HUES64 (cell line): Measurements from ENCODE around the gene MNX1.

Source experiments
- H3K27ac ChIP-seq: 2 replicates; pipeline ENCODE4 v1.7.0; 2013; ENCODE audit warnings: low read depth, low read length, inconsistent platforms
- H3K27me3 ChIP-seq: 2 replicates; pipeline ENCODE4 v1.6.1; 2013; ENCODE audit warnings: mild to moderate bottlenecking, low read length; ENCODE audit not compliant: insufficient read depth
- H3K36me3 ChIP-seq: 2 replicates; pipeline ENCODE4 v1.6.1; 2013; ENCODE audit warnings: mild to moderate bottlenecking, low read length; ENCODE audit not compliant: insufficient read depth
- H3K4me1 ChIP-seq: 2 replicates; pipeline ENCODE4 v1.6.1; 2013; ENCODE audit warnings: mild to moderate bottlenecking, low read length, moderate library complexity; ENCODE audit not compliant: insufficient read depth
- H3K4me3 ChIP-seq: 2 replicates; pipeline ENCODE4 v1.5.1; 2013; ENCODE audit warnings: mild to moderate bottlenecking, low read length, moderate library complexity
- H3K9ac ChIP-seq: 2 replicates; pipeline ENCODE4 v1.6.1; 2013; ENCODE audit warnings: mild to moderate bottlenecking, low read depth, low read length
- H3K9me3 ChIP-seq: 2 replicates; pipeline ENCODE4 v1.6.1; 2013; ENCODE audit warnings: low read depth, low read length; ENCODE audit not compliant: insufficient read depth
- WGBS: fragments of 150-250, 120-280 bp; methylation state at CpG from one replicate; pipeline ENCODE4 v1.1.7; 2013; ENCODE audit warnings: missing lambda C conversion rate; 5-methylcytosine and 5-hydroxymethylcytosine counted together

The MNX1 gene

DNA sequence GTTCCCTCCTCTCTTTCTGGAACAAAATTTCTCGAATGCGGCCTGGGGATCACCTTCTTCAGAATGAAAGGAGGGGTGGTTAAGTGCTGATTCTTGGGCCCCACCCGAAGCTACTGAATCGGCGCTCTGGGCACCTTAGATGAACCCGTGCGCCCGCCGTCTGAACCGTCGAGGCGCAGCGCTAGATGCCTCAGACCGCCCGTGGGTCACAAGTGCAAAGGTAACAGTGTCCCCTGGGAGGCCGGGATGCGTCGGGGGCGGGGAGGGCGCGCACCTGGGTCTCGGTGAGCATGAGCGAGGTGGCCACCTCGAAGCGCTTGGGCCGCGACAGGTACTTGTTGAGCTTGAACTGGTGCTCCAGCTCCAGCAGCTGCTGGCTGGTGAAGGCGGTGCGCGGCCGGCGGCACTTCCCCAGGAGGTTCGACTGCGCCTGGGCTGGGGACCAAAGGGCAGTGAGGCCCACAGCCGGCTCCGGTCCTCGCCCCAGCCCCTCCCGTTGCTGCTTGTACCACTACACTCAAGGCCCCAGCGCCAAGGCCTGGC is 4.2 kb downstream of the MNX1 start:
- Histone ChIP-seq H3K9me3 (peaks cover 3% of the 10 kb centered on the region; the same call in 1 of the 2 replicates), H3K9ac (no peak overlapping the region), H3K4me3 (no peak overlapping the region), H3K4me1 (peaks cover 16% of the 10 kb centered on the region), H3K36me3 (no peaks in the 10 kb centered on the region), H3K27me3 (peaks cover 98% of the 10 kb centered on the region), H3K27ac (no peak overlapping the region)
- 3% methylated on average over 39 of the region's 39 CpGs for WGBS

DNA sequence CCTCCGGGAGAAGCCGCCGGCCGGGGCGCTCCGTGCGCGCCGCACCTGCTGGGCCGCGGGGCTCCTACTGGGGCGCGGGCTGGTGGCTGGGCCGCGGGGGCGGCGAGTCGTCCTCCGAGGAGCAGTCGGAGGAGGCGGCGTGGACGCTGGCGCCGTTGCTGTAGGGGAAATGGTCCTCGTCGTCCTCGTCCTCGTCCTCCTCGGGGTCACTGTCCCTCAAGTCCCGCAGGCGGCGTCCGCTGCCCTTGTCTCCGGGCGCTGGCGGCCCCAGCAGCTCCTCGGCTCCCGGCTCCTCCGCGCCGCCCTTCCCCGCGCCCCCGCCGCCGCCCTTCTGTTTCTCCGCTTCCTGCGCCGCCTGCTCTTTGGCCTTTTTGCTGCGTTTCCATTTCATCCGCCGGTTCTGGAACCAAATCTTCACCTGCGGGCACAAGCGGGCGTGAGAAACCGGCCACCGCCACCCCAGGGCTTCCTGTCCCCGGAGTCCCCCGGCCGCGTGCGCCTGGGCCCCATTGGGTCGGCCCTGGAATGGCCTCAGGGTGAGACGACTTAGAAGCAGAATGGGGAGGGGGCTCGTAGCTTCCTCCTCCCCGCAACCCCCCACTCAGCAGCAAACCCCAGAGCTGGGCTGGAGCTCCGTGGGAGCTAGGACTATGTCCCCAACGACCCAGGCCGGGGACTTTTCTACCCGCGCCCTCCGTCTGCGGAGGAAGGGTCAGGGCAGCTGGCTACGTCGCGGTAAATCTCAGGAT is 4.8 kb downstream of the MNX1 start:
- H3K27me3 ChIP-seq = peaks cover 98% of the 10 kb centered on the region
- H3K9me3 ChIP-seq = peaks cover 3% of the 10 kb centered on the region; the same call in 1 of the 2 replicates
- WGBS = 1% methylated on average over 77 of the region's 77 CpGs
- no peak overlapping the region for H3K9ac ChIP-seq
- H3K4me3 ChIP-seq = no peak overlapping the region
- H3K27ac ChIP-seq = no peak overlapping the region
- H3K36me3 ChIP-seq = no peaks in the 10 kb centered on the region
- peaks cover 22% of the 10 kb centered on the region for H3K4me1 ChIP-seq

DNA sequence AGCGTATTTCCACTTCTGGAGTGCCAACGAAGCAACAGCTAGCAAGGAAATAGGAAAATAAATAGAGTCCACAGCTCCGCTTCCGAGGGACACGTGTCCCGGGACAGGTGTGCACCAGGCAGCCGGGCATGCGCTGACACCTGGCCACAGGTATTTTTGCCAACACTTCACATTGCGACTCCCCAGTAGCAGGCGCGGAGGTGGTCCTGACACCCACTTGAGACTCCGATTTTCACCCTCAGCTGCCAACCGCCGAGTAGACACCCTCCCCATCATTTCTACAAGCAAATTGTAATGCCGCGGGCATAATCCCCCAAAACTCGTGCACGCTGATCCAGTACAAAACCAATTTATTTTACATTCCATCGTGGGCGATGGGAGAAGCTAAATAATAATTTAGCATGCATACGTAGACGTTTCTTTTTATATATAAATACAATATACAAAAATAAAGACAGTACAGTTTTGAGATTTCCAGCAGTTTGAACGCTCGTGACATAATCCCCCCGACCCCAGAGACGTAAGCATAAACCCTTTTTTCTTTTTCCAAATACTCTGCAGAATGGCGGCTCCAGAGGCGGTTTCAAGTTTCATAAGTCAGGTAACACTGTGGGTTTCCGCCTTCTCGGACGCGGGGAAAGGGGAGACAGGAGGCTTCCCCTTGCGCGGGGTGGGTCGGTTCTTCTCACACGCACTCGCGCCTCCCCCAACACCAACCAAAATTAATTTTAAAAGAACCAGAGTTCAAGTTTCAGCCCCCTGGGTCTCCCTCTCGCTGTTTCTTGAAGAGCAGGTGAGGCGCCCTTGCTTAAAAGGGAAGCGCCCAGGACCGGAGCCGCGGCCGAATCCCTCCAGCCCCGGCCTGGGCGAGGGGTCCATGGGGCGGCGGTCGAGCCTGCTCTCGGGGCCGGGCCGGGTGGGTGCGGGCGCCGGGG is 5.7 kb downstream of the MNX1 start:
- H3K4me3 ChIP-seq = peak overlapping the region; percentile 7; the same call in 1 of the 2 replicates
- no peaks in the 10 kb centered on the region for H3K36me3 ChIP-seq
- peaks cover 98% of the 10 kb centered on the region for H3K27me3 ChIP-seq
- H3K27ac ChIP-seq = no peak overlapping the region
- peaks cover 22% of the 10 kb centered on the region for H3K4me1 ChIP-seq
- 5% methylated on average over 51 of the region's 56 CpGs for WGBS
- no peak overlapping the region for H3K9ac ChIP-seq
- peaks cover 3% of the 10 kb centered on the region; the same call in 1 of the 2 replicates for H3K9me3 ChIP-seq

DNA sequence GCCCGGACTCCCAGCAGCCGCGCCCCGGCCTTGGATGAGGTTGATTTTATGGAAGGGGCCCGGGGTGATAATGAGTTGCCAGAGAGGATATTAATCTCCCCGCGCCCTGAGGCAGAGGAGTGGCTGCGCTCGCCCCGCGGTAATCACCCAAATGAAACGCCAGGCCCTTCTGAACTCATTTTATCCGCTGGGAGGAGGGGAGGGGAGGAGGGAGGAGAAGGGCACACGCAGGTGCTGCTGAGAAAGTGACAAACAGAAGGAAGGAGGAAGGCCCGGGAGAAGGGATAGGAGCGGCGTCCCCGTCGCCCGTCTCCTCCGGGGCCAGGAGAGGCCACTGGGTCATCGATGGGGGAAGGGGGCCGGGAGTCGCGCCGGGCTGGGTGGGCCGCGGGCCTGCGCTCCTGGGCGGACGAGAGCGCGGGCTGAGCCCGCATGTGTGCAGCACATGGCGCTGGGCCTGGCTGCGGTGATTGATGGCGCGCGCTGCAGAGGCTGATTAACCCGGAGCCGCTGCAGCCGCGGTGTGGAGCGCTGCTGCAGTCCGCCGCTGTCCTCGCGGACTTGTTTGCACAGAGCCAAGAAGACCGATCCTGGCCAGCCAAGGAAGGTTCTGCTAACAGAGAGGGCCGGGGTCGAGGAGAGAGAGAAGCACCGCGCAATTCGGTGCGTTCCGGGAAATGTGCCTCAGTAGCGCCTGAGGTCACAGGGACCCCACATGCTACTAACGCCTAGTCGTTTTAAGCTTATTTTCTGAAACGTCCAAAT is 6.5 kb downstream of the MNX1 start:
- H3K4me3 ChIP-seq = peak overlapping the region; percentile 7; the same call in 1 of the 2 replicates
- under 1% methylated on average over 60 of the region's 60 CpGs for WGBS
- H3K9me3 ChIP-seq = peaks cover under 1% of the 10 kb centered on the region; the same call in 1 of the 2 replicates
- peaks cover 22% of the 10 kb centered on the region for H3K4me1 ChIP-seq
- H3K36me3 ChIP-seq = no peaks in the 10 kb centered on the region
- no peak overlapping the region for H3K27ac ChIP-seq
- peaks cover 99% of the 10 kb centered on the region for H3K27me3 ChIP-seq
- no peak overlapping the region for H3K9ac ChIP-seq

DNA sequence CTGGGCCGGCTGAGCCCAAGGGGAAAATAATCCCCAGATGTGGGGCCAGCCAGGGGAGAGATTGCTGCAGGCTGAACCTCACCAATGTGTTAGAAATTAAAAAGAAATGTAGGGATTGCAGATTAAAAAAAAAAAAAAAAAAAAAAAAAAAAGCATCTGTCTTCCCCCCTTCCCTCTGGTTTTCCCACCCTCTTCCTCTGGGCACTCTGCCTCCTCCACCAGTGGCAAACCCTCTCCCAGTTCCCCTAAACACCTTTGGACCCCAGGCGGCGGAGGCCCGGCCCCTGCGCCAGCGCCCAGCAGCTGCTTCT is 7.1 kb downstream of the MNX1 start:
- Histone ChIP-seq H3K9me3 (no peaks in the 10 kb centered on the region), H3K9ac (no peak overlapping the region), H3K27me3 (peaks cover 99% of the 10 kb centered on the region), H3K4me1 (peaks cover 22% of the 10 kb centered on the region), H3K27ac (no peak overlapping the region), H3K36me3 (no peaks in the 10 kb centered on the region), H3K4me3 (no peak overlapping the region)
- WGBS = 0% methylated on average over 6 of the region's 6 CpGs

DNA sequence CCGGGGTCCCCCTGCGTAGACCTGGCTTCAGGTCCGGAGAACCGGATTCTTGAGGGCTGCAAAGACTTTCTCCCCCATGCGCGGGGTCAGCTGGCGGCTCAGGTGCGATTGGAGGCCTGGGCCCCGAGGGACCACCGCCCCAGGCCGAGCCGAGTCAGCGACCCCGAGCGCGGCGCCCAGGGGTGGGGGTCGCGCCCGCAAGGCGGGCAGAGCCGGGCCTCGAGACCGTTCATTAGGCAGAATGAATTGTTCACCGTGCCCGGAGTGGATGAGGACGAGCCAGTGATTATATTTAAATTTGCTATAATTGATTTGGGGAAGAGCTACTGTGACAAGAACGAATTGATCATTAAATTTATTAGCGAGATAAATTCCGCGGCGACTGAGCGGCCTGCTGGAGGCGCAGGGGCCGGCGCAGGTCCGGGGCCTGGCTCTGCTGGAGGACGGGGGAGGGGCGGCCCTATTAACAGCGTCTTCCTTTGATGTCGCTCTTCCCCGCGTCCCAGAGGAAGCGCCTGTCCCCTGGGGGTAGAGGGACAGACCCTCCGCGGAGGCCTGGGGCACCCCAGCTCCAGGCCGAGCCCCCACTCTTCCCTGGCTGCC is 7.5 kb downstream of the MNX1 start:
- WGBS = 1% methylated on average over 47 of the region's 47 CpGs
- Histone ChIP-seq H3K27me3 (peaks cover 99% of the 10 kb centered on the region), H3K27ac (no peak overlapping the region), H3K4me1 (peaks cover 22% of the 10 kb centered on the region), H3K4me3 (no peak overlapping the region), H3K9ac (no peak overlapping the region), H3K36me3 (no peaks in the 10 kb centered on the region), H3K9me3 (no peaks in the 10 kb centered on the region)

DNA sequence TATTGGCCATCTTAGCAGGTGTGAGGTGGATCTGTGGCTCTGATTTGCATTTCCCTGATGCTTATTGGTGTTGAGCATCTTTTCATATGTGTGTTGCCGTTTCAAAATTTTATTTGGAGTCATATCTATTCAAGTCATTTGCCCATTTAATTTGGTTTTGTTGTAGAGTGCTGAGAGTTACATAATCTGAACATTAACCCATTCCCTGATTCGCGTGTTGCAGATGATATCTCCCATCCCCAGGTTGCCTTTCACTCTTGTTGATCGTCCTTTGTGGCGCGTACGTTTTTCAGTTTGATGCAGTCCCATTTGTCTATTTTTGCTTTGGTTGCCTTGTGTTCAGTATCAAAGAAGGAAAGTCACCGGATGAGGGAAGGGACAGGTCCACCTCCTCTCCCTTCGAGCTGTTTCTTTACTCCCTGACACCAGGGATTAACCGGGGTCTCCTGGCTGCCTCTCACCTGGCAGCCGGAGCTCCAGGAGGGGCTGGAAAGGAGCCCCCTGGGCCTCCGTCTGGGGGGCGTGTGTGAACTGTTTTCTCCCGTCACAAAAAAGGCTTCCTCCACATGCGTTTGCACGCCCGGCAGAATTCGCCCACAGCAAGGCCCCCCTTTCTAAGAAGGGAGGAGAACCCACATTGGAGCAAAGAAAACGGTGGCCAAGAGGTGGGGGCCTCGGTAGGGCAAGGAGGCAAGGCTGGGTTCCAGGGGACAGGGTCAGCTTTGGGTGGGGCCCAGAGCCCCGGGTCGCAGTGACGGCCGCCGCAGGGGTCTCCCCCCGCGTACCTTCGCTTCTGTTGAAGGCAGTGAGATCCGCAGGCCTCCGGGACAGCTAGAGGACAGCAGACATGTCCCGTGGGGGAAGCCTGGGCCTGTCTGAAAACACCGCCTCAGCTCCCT is 8.3 kb downstream of the MNX1 start:
- peaks cover 99% of the 10 kb centered on the region for H3K27me3 ChIP-seq
- 6% methylated on average over 32 of the region's 32 CpGs for WGBS
- H3K36me3 ChIP-seq = no peaks in the 10 kb centered on the region
- no peak overlapping the region for H3K9ac ChIP-seq
- no peak overlapping the region for H3K27ac ChIP-seq
- no peaks in the 10 kb centered on the region for H3K9me3 ChIP-seq
- peaks cover 22% of the 10 kb centered on the region for H3K4me1 ChIP-seq
- no peak overlapping the region for H3K4me3 ChIP-seq

DNA sequence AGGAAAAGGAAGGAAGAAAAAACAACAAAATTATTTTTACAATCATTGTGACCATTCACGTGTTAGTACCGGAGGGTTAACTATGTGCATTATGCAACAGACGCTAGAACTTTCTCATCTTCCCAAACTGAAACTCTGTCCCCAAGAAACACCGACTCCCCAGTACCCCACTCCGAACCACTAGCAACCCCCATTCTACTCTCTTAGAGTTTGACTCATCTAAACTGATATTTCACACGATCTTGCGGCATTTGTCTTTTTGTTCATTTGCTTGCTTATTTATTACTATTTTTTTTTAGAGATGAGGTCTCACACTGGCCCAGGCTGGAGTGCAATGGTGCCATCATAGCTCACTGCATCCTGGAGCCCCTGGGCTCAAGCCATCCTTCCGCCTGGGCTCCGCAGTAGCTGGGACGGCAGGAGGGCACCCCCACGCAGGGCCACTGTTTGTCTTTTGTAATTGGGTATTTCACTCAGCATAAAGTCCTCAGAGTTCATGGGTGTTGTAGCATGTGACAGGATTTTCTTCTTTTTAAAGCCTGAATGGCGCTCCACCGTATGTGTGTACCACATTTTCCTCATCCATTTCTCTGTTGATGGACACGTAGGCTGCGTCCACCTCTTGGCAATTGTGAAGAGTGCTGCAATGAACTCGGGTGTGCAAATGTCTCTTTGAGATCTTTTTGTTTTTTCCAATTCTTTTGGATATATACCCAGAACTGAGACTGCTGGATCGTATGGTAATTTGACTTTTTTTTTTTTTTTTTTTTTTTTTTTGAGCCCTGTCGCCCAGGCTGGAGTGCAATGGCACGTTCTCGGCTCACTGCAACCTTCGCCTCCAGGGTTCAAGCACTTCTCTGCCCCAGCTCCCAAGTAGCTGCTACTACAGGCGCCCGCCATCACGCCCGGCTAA is 9.5 kb downstream of the MNX1 start:
- H3K27ac ChIP-seq = no peak overlapping the region
- peaks cover 22% of the 10 kb centered on the region for H3K4me1 ChIP-seq
- H3K27me3 ChIP-seq = peaks cover 99% of the 10 kb centered on the region
- H3K36me3 ChIP-seq = no peaks in the 10 kb centered on the region
- WGBS = 10% methylated on average over 24 of the region's 25 CpGs
- H3K9me3 ChIP-seq = no peaks in the 10 kb centered on the region
- no peak overlapping the region for H3K9ac ChIP-seq
- no peak overlapping the region for H3K4me3 ChIP-seq

DNA sequence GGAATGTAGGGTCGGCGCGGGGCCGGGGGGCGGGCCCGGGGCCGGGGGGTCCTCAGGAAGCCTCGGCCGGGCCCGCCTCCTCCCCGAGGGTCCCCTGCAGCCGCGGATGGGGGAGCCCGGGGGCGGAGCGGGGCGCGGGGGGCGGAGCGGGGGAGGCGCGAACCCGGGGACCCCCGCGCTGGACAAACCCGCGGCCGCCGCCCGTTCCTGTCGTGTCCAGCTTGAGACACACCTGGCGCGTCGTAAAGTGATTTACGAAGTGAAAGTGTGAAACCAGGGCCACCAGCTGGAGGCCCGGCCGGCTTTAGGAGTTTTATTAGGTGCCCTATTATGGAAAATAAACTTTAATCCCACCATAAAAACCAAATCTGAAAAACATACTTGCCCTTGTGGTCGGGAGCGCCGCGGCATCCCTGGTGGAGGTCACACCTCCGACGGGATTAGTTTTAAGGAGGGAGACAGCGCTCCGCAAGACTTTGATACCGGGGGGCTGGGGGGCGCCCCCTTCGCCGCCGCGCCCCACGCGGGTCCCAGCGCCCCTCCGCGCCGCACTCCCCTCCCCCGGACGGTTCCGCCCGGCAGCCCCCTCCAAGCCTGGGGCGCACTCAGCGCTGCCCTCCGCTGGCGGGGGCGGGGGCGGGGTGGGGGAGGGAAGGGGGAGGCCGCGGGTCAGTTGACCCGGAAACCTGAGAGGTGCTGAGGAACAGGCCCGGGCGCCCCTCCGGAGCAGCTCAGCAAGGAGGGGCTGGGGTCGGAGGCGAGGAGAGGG is 10.3 kb downstream of the MNX1 start:
- no peak overlapping the region for H3K27ac ChIP-seq
- no peak overlapping the region for H3K9ac ChIP-seq
- no peaks in the 10 kb centered on the region for H3K36me3 ChIP-seq
- H3K9me3 ChIP-seq = no peaks in the 10 kb centered on the region
- H3K4me1 ChIP-seq = peaks cover 22% of the 10 kb centered on the region
- WGBS = under 1% methylated on average over 60 of the region's 75 CpGs
- peak overlapping the region; percentile 26; the same call in 1 of the 2 replicates for H3K4me3 ChIP-seq
- H3K27me3 ChIP-seq = peaks cover 97% of the 10 kb centered on the region
